GM21723 (cell line): ENCODE data around the gene PTGFRN.

ENCODE experiments used
- ATAC-seq: cut with Tn5 transposase; IDR thresholded peaks from one replicate; pipeline ENCODE4 v1.9.1; 2021; ENCODE audit warnings: mild to moderate bottlenecking, moderate library complexity; ENCODE audit not compliant: unreplicated experiment

PTGFRN gene

DNA sequence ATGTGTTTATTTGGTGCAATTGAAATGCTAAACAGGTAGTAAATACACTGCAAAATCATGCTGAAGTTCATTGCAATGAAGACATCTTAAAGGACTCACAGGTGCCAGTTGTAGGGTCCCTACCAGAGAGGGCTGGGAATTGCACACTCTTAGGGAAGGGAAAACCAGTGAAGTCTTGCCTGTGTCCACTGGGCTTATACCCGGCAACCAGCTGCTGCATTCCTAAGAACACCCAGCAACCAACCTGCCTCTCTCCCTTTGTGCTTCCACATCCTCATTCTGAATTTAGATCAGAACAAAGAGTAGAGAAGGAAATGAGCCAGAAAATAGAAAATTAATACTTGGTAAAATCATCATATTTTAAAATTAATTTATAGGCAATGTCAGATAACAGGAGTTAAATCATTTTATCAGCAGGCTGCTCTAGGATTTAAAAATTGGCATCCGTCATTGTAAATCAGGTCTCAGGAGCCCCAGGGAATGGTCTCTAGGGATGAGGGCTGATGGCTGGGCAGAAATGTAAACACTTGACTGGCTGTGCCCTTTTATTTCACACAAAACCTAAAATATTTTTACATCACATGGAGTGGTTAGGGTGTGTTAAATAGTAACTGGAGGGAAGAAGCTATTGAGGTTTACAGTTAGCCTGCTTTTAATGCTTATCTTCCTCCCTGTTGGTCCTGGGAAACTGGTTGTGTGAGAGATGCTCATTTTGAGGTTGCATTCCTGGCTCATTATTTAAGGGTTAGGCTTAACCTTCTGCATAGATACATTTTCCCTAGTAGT lies 31.3 kb downstream of the PTGFRN start:
- no peak for ATAC-seq

DNA sequence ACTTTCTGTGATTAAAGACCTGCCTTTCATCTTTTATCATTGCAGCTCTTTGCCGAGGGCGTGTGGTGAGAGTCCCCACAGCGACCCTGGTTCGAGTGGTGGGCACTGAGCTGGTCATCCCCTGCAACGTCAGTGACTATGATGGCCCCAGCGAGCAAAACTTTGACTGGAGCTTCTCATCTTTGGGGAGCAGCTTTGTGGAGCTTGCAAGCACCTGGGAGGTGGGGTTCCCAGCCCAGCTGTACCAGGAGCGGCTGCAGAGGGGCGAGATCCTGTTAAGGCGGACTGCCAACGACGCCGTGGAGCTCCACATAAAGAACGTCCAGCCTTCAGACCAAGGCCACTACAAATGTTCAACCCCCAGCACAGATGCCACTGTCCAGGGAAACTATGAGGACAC lies 32.0 kb downstream of the PTGFRN start:
- no peak for ATAC-seq

DNA sequence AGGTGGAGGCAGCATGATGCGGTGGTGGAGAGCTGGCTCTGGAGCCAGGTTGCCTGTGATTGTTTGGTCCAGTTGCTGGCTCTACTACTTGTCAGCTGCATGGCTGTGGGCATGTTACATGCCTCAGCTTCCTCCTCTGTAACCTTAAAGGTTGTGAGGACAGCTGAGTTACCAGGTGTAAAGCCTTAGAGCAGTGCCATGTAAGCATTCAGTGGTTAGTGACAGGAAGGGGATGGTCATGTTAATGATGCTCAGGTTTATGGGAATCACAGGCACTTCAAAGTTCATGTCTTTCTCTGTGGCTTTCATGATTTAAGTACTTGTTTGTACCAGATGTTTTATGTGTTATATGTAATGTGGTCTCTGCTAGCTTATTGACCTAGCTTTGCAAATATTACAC lies 32.6 kb downstream of the PTGFRN start:
- no peak for ATAC-seq

DNA sequence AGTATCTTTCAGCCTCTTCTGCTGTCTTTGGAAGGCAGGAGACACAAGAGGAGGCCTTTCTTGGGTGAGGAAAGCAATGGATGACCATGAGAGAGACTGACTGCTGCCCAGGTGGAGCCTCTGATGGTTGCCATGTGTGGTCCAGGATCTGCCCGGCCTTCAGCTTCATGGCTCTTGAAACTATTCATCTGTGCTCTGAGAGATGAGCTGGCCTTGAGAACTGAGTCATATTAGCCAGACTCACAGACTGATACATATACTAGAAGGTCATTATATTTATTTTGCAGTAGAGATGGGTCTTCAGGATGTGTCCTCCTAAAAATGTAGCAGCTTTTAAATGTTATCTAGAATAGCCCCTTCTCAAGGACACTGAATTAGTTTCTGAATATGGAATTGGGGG lies 33.7 kb downstream of the PTGFRN start:
- ATAC-seq, result no peak

DNA sequence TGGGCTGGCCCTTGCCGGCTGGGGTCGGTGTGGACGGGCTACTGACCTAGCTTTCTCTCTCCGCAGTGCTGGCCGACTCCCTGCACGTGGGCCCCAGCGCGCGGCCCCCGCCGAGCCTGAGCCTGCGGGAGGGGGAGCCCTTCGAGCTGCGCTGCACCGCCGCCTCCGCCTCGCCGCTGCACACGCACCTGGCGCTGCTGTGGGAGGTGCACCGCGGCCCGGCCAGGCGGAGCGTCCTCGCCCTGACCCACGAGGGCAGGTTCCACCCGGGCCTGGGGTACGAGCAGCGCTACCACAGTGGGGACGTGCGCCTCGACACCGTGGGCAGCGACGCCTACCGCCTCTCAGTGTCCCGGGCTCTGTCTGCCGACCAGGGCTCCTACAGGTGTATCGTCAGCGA lies 34.9 kb downstream of the PTGFRN start:
- ATAC-seq, result no peak

DNA sequence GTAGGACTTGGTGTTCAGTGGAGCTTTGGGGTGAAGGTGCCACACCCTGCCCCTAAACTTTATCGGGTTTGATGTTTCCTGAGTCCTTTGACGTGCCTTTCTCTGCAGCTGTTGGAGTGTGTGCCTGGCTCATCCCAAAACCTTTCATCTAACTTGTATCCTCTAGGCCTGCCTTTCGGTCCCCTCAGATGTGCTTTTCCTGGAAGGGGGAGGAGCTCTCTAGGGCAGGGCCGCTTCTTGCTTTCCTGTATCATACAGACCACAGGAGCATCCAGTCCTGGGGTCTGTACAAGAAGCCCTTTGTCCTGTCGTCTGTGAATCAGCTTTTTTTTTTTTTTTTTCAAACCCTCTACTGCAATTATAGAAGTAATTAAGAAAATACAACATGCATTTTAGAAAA lies 35.7 kb downstream of the PTGFRN start:
- no peak for ATAC-seq

DNA sequence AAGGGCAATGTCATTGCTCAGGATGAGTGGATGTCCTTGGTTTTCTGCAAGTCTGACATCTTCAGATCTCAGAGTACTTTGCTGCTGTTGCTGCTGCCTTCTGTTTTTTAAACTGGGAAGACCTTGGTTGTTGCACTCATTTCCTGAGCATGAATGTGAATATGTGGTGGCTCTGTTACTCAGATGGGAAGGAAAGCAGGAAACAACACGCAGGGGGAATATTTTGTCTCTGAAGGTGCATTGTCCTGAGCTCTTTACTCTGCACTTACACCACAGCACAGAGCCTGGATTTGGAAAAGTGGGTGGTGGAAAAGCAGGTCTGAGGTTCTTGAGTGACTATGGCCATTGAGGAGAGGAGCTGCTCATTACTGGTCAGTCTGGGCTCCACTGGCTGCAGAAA lies 36.3 kb downstream of the PTGFRN start:
- no peak for ATAC-seq

DNA sequence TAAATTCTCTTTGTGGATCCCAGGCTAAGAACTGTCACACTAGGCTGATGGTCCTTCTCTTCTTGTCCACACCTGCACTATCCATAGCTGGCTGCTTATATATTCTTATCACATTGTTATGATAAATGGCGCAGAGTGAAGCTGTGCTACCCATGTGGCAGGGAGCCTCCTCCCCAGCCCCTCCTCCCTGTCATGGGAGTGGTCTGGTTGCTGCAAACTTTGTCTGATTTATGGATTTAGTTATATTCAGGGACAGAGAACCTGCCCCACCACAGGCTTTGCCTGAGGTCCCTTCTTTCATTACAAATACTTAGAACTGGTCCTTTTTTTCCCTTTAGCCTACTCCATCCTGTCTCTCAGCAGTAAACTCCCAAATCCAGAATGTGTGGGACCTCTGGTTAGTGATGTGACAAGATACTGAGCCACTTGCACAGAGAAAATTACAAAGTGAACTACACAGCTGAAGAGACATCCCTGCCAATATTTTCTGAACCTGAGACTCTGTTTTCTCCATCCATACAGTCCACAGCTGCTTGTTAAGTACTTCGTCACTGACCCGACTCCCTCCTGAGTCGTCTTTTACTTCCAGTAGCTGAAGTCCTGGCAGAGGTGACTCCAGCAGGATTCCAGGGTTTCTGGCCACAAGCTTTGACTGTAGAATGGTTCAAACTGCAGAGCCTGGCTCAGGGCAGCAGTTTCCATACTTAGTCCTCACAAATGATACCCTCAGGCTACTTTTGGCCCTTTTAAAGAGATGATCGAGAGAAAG lies 37.6 kb downstream of the PTGFRN start:
- ATAC-seq, result no peak

DNA sequence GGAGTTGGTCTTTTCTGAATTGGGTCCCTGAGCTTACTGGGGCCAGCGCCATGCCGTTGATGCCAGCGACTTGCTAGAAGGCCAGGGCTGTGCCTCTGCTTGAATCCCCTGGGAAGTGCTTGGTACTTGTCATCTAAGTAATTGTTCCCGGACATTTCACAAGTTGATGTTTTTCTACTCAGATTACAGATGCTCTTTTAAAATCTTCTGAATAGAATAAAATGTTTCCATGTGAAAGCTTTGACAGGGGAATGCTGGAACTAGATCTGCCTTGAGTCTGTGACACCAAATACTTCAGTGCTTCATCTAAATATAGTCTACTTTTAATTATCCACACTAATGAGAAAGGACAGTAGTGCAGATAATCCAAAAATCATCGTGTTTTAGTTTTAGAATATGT lies 38.3 kb downstream of the PTGFRN start:
- ATAC-seq, result no peak

DNA sequence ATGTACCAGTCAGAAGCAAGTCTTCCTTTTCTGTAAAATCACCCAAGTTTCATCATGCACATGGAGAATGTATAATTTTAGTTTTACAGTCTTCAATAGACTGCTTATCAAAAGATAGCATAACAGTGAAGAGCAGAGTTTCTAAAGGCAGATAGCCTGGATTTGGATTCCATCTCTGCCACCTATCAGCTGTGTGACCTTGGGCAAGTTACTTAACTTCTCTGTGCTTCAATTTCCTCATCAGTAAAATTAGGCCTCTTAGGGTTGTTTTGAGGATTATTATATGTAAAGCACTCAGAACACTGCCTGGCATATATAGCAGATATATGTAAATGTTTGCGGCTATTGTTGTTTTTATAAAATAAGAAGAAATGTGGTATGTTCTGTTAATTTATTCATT lies 38.9 kb downstream of the PTGFRN start:
- no peak for ATAC-seq

DNA sequence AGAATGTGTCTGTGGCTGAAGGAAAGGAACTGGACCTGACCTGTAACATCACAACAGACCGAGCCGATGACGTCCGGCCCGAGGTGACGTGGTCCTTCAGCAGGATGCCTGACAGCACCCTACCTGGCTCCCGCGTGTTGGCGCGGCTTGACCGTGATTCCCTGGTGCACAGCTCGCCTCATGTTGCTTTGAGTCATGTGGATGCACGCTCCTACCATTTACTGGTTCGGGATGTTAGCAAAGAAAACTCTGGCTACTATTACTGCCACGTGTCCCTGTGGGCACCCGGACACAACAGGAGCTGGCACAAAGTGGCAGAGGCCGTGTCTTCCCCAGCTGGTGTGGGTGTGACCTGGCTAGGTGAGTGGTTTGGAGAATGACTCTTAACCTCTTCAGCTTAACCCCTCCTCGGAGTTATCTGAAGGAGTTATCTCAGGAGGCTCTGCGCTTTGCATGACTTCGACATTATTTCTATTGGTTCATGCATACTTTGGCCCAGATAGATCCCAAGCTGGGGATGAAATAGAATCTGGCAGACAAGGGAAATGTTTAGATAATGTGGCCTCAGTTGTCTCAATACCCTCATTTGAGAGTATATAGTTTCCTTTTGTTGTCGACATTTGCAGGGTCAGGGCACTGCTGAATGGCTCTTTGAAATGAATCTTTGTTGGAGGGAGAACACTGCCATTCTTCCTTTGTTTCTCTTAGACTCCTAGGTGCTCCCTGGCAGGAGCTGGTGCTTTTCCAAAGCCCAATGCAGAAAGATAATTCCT lies 39.7 kb downstream of the PTGFRN start:
- no peak for ATAC-seq

DNA sequence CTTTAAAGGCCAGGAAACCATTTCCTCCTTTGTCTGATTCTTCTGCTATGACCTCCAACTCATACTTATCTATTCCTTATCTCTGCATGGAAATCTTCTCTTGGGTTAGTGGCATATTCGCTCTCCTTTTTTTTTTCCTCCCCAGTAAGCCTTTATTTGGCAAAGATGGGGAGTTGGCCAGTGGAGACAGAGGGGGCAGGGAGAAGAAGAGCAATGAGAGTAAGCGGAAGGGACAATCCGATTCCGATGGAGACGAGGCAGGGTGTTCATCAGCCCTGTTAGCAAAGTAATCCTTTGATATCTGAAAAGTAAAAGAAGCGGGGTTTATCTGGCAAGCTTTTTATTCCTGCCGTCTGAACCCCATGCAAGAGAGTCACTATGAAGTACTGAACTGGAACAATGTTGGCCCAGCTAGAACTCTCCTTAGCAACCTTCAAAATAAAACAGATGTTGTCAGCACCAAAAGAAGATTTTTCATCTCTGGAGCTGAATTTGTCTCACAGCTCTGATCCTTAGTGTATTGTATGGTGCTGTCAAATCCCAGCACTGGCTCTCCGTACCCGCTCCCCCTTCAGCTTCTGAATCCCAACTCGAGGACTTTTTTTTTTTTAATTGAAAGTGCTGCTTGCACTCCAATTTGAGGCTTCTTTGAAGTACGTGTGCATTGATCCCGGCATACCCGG lies 40.9 kb downstream of the PTGFRN start:
- no peak for ATAC-seq

DNA sequence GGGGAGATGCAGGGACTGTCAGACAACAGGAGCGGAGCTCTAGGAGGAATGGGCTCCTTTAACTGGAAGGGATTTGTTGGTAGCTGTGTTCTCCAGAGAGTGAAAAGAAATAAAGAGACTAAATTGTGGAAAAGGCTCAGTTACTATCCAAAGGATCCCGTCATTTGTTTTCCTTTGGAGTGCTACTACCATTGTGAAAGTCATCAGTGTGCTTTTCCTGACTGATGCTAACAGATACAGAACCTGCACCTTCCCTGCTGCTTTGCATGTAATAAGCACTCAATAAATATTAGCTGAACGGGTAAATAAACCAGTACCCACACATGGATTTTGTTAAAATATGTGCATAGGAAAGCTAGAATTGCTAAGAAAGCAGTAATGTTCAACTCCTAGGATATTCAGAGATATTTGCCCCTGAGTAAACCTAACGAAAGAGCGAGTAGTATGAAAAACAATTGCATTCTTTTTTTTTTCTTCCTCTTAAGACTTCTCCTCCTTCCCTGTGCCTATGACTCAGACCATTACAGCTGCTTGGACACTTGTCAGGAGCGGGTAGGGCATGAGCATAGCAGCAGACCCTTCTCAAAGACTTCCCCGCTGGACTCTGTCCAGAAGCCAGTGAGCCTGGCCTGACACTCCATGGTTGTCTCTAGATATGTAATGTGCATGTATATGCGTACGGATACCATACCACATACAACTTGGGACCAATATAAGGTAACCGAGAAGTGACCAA lies 41.7 kb downstream of the PTGFRN start:
- ATAC-seq, result no peak

DNA sequence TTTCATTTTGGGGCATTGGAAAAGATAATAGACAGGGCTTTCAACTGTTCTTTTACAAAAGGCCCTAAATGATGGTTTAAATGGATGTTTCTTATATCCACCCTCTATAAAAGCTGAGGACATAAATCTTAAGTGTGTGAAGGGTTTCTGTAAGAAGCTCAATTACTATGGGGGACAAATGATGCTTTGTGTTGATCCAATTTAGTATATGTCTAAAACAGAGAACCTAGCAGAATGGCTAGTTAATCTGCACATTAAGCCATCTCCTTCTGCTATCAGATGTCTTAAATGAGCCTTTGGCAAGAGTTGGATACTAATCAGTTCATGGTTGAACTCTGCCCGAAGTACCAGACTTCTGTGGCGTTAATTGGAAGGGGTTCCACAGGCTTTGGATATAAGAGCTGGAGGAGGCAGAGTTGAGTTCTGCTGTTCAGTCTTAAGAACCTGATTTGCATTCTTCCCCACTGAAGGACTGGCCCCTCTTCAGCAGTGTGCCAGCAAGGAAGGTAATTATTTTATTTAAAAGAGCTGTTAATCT lies 43.1 kb downstream of the PTGFRN start:
- ATAC-seq, result no peak

DNA sequence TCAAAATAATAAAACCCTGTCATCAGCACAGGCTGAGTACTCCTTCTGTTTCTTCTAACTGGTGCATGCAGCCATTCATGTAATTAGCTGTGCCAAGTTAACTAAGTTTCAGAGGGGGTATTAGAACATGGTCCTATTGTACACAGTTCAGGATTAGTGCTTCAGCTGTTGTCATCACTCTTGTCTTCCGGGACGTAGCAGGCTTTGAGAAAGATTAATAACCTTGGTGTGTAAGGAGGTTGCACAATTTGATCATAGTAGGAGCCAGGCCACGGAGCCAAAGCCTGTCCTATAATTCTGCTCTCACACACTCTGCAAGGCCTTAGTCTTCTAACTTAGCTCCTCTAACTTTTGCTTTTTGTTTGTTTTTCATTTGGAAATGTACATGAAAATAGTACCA lies 44.7 kb downstream of the PTGFRN start:
- ATAC-seq, result no peak

DNA sequence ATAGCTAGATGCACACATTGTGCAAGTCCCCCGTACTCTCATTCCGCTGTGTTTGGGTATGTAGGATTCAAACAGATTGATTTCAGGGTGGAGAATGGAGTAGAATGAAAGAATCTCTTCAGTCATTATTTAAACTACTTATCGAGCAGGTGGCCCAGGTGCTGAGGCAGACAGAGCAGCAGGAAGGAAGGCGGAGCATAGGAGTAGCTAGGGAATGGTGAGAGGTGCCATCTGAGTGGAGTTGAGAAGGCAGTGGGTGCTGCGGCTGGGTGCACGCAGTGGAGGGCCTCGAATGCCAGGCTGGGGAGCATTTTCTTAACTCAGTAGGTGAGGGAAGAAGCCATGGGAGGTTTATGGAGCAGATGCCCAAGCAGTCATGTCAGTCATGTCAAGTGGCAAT lies 46.7 kb downstream of the PTGFRN start:
- ATAC-seq, result no peak

DNA sequence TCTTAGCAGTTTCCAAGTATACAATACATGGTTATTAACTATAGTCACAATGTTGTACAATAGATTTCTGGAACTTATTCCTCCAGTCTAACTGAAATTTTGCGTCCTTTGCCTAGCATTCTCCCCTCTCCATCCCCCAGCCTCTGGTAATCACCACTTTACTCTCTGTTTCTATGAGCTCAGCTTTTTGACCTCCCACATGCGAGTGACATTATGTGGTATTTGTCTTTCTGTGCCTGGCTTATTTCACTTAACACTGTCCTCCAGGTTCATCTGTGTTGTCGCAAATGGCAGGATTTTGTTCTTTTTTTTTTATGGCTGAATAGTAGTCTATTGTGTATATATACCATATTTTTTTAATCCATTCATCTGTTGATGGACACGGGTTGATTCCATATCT lies 47.9 kb downstream of the PTGFRN start:
- ATAC-seq, result no peak

DNA sequence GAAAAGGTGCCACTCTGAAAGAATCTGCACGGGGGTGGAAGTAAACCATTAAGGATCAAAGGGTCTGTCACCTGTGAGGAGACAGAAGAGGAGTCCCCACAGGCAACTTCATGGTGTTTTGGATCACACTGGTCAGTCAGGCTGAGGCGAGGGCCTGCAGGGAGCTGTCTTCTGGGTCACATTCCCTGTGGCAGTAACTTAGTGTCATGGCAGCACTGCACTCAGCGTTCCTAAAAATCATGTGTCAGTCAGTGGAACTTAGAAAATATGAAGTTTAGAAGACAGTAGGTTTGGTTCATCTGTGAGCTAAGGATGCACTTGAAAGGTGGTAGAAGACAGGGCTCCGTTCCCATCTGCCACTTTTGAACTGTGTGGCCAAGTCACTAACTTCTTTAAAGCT lies 48.4 kb downstream of the PTGFRN start:
- ATAC-seq, result no peak

DNA sequence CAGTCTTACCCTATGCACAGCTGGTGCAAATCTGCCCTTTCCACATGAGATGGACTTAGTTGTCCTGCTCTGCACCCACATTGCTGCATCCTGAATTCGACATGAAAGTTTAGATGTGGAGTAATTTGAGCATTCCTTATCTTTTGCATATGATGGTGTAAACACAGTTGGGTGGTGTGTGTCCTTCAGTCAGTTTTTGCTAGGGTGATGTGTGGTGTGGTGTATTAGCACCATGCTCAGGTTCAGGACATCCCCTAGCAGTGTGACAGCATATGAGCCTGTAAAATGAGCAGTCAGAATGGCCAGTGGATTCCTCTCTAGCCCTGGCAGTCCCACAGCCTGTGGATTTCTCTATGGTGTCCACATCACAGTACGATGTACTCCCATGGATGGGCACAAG lies 49.3 kb downstream of the PTGFRN start:
- ATAC-seq, result no peak

DNA sequence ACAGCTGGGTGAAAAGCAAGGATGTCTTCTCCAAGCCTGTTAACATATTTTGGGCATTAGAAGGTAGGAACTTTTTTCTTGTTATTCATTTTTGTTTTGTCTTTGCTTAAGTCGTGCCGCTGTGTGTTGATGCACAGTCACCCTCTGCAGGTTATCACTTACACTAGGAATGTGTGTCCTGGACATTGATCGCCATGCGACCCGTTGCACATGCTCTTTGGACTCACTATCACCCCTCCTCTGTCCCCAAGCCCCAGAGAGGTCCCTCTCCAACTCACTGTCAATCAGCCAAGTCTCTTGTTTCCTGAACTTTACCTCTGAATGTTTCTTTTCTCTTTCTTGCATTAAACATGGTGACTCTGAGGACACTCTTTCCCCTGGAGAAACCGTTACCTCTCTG lies 51.9 kb downstream of the PTGFRN start:
- ATAC-seq, result no peak
